ENCODE data around the gene ERBIN. TPM values are rescaled to one million over a fixed set of nuclear protein-coding genes. Genes with fewer than 3 reads are reported as not detected.

The ERBIN gene
- total and polyA plus RNA-seq, 2 of the 4 experiments (the other 2 are of a cell fraction), result 25.8 to 70.1 TPM

DNA sequence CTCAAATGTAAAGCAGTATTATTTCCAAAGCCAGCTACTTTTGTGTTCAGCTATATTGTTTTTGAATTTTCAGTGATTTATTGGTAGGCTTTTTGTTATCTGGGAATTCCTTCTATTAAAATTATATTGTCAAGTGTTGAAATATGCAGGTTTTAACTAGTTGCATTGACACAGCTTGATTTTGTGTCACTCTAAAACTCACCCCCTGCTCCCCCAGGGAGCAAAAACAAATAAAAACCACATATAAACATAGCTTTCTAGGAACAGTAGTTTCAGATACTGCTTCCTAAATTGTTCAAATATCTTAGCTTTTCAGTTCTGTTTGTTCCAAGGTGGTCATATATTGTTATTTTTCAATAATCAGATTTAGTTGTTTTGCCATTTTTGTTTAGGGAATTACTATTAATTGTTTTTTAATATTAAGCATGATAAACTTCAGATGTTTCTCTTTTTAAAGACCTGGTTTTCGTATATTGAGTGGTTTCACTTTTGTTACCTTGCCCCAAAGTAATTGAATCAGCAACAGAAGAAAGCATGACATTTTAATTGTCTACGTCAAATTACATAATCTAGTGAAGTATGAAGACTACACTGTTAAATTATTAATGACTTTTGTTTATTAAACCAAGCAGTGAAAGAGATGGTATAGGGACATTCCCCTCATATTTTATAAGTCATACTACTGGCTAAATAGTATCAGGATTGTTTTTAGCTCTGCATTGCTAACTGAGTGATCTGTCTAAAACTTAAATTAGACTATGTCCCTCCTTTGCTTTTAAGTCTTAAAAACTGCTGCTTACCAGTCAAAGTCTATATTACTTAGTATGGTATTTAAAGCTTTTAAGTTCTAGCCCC lies 43.4 kb downstream of the ERBIN start:
- Histone ChIP-seq H3K79me1 (ENCODE audit: low read depth in 1 of 2, low read length in 2 of 2) (peaks cover 11 to 82% of the 10 kb centered on the region in 2 experiments; a peak in 3 of 4 replicates), H2BK120ac (ENCODE audit: low read depth, low read length) (no peak overlapping the region), H2BK20ac (ENCODE audit: low read depth, low read length) (no peak overlapping the region), H3K18ac (ENCODE audit: low read depth, low read length) (no peak overlapping the region), H2BK5ac (ENCODE audit: low read depth, low read length, poor library complexity, severe bottlenecking) (no peak overlapping the region), H3K14ac (replicated peaks; ENCODE audit: low read depth, low read length) (no peak overlapping the region), H3K9me1 (ENCODE audit: insufficient read depth, low read length) (peaks cover 14% of the 10 kb centered on the region), H3K9me3 (ENCODE audit: control insufficient read depth, insufficient read depth, low read length) (no peaks in the 10 kb centered on the region), H2BK15ac (ENCODE audit: low read depth, low read length) (no peak overlapping the region), H3K23ac (ENCODE audit: low read depth, low read length) (no peak overlapping the region), H3K9ac (ENCODE audit: low read depth, low read length) (no peak overlapping the region), H2AK5ac (ENCODE audit: low read depth, low read length) (no peak overlapping the region), H3K4ac (ENCODE audit: low read depth, low read length) (no peak overlapping the region), H3K27ac (ENCODE audit: insufficient read depth, low read length) (no peak overlapping the region), H3K4me1 (ENCODE audit: control insufficient read depth, insufficient read depth, low read length) (peaks cover 10% of the 10 kb centered on the region), H3K56ac (ENCODE audit: extremely low read depth, insufficient read depth, low read length) (no peak overlapping the region), H4K5ac (ENCODE audit: low read depth, low read length) (no peak overlapping the region), H3K36me3 (ENCODE audit: control insufficient read depth, insufficient read depth, low read length) (0 out of 2 replicates have a peak, but pooled peaks cover 2% of the 10 kb centered on the region), H4K20me1 (ENCODE audit: insufficient read depth, low read length) (peaks cover 98% of the 10 kb centered on the region), H4K8ac (ENCODE audit: low read depth in 2 of 2, low read length in 2 of 2) (no peak overlapping the region), H3K4me3 (ENCODE audit: insufficient read depth, low read depth, low read length) (no peak overlapping the region), H2AK9ac (replicated peaks; ENCODE audit: low read depth, low read length, poor library complexity) (no peak overlapping the region), H3K4me2 (ENCODE audit: low read depth, low read length) (peak overlapping the region; percentile 40), H3K27me3 (ENCODE audit: control insufficient read depth, insufficient read depth, low read length) (no peaks in the 10 kb centered on the region), H4K91ac (ENCODE audit: insufficient read depth, low read depth, low read length) (no peak overlapping the region), H2AFZ (replicated peaks; ENCODE audit: low read length, poor library complexity) (no peak overlapping the region)
- ChIA-PET CTCF (interaction anchor here (0.7 to 1.5 kb wide), 2 partner anchors 16 to 54 kb away, joined by 3 read pairs; no protein-coding TSS in a partner anchor), POLR2A (ENCODE audit: unreplicated experiment) (no interaction called here)
- BruUV-seq (replicated peaks), result no TSS peak
- intact Hi-C loops (cut with micrococcal nuclease), result loop anchor here (5.0 kb wide), 1 partner anchor 48 kb away; no protein-coding TSS in a partner anchor
- no peak for DNase-seq
- 0 out of 2 replicates have a peak, but pooled peaks have one; percentile 25 for ATAC-seq (ENCODE audit: low read depth)
- in situ Hi-C loops (cut with MboI; ENCODE audit: low sequenced_read_pairs), result no loop called here
- TF ChIP-seq MXI1 (IDR thresholded peaks at IDR 0.05; ENCODE audit: borderline replicate concordance, low read depth, low read length) (no peak), CEBPB (IDR thresholded peaks at IDR 0.05; ENCODE audit: low read depth, low read length) (no peak), BHLHE40 (IDR thresholded peaks at IDR 0.05; ENCODE audit: low read depth, low read length) (no peak), CHD1 (IDR thresholded peaks at IDR 0.05; ENCODE audit: low read depth, low read length) (no peak), MAZ (IDR thresholded peaks at IDR 0.05; ENCODE audit: borderline replicate concordance, low read depth, low read length) (no peak), POLR2A (IDR thresholded peaks at IDR 0.05; ENCODE audit: low read depth, low read length) (no peak), SMC3 (IDR thresholded peaks at IDR 0.05; ENCODE audit: low read depth, low read length) (no peak), RFX5 (IDR thresholded peaks at IDR 0.05; ENCODE audit: low read depth, low read length) (no peak), FOS (IDR thresholded peaks at IDR 0.05; ENCODE audit: low read depth, low read length) (no peak), MAFK (IDR thresholded peaks at IDR 0.05; ENCODE audit: low read depth, low read length) (no peak), RCOR1 (IDR thresholded peaks at IDR 0.05; ENCODE audit: insufficient replicate concordance, low read length) (no peak)
- TF ChIP-seq, protein P1, sequence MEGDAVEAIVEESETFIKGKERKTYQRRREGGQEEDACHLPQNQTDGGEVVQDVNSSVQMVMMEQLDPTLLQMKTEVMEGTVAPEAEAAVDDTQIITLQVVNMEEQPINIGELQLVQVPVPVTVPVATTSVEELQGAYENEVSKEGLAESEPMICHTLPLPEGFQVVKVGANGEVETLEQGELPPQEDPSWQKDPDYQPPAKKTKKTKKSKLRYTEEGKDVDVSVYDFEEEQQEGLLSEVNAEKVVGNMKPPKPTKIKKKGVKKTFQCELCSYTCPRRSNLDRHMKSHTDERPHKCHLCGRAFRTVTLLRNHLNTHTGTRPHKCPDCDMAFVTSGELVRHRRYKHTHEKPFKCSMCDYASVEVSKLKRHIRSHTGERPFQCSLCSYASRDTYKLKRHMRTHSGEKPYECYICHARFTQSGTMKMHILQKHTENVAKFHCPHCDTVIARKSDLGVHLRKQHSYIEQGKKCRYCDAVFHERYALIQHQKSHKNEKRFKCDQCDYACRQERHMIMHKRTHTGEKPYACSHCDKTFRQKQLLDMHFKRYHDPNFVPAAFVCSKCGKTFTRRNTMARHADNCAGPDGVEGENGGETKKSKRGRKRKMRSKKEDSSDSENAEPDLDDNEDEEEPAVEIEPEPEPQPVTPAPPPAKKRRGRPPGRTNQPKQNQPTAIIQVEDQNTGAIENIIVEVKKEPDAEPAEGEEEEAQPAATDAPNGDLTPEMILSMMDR (conservative IDR thresholded peaks at IDR 0.05; ENCODE audit: low read depth, low read length), result no peak
- TF ChIP-seq, protein P2, sequence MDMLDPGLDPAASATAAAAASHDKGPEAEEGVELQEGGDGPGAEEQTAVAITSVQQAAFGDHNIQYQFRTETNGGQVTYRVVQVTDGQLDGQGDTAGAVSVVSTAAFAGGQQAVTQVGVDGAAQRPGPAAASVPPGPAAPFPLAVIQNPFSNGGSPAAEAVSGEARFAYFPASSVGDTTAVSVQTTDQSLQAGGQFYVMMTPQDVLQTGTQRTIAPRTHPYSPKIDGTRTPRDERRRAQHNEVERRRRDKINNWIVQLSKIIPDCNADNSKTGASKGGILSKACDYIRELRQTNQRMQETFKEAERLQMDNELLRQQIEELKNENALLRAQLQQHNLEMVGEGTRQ (IDR thresholded peaks at IDR 0.05; ENCODE audit: low read depth, low read length), result no peak
- dilution Hi-C loops (cut with HindIII; ENCODE audit: low sequenced_read_pairs, unreplicated experiment), result no loop called here
- WGBS, 2 experiments (ENCODE audit: extremely low coverage in 2 of 2, insufficient read length in 1 of 2), result no CpG with 5 or more reads among the region's 2 CpGs
